AG08396 (cell line): ENCODE measurements around the gene SYT2.
"Not testable (repeated sequence)": the region's sequence is repeated elsewhere in the genome, so short reads cannot be mapped to it uniquely, and the experiment has no call there.

Experiments
- DNase-seq: peaks from one replicate; pipeline ENCODE4 v3.0.0; 2012; ENCODE audit warnings: low spot score, mixed read lengths

SYT2 gene

DNA sequence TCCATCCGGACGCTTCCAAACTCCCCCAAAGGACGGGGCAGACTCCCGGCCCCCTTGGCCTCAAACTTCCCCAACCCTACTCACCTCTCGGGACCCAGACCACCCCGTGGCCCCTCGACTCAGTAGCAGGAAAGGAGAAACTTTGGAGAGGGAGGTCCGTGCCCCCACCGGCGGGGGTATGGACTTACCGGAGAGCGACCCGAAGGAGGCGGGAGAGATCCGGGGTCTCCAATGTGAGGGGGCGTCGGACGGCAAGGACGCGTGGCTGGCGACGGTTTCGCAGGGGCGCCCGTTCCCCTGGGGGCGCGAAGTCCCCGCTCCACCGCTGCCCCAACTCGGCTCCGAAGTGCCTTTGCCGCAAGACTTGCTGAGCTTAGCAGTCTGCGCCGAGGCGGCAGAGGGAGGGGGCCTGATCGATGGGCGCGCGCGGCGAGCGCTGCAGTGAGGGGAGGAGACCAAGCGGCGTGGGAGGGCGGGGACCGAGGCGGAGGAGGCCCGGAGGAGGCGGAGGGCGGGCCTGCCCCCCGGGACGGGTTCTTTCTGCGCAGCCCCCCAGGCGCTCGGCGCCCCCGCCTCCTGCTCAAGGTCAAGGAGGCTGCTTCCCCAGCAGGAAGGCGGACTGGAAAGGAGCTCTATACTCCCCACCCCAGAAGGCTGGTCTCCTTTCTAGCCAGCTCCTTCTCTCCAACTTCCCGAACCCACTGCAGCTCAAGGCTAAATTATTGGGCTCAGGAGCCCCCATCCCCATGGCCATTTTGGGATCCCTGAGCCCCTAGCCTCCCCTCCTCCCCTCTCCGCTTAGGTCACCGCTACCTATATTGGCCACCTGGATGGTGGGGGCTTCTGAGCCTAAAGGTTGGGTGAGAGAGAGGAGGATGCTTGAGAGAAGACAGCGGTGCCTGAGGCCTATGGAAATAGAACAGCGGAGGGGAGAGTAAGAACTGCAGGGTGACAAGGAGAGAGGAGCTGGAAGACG is at the start of gene SYT2:
Gene SYT2, minus strand, starts transcription at position 385 of the 976 bp plus-strand sequence. CDS start 104,682 bp downstream, outside the sequence.
- DNase-seq = peak; percentile 56

- DNase-seq = no peak
Measured at GRCh38 chr1:202756391-202756790, 46.1 kb upstream of the SYT2 start.

- DNase-seq = no peak
Measured at GRCh38 chr1:202754293-202754692, 44.0 kb upstream of the SYT2 start.

GRCh38 chr1:202752774-202753173 is 42.5 kb upstream of the SYT2 start:
- no peak for DNase-seq

DNA sequence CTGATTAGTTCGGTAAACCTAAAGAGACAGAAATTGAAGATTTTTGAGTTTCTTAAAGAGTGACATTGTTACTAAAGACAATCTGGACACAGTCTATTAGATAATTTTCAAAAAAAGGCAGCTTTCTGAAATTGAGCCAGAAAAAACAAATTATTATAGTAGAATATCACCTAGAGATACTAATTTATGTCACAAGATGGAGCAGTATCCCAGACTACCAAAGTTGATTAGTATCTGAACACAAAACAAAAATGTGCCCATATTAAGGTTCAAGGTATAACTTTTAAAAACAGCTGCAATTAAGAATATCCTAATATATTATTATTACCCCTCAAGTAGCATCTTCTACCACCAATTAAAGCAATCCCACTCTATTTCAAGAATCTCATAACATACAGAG is 40.5 kb upstream of the SYT2 start:
- DNase-seq = no peak

DNA sequence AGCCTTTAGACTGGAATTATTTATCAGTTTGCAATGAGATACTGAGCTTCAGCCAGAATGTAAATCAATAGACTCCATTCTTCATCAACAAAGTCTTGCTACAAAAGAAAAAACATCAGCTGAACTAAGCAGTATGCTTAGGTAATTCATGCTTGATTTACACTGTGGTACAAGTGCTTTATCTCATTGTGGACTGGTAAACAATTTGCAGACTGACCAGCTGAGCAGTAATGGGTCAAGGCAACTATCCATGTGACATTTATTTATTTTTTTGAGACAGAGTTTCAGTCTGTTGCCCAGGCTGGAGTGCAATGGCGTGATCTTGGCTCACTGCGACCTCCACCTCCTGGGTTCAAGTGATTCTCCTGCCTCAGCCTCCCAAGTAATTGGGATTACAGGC is 39.8 kb upstream of the SYT2 start:
- no peak for DNase-seq

- DNase-seq = no peak
Measured at GRCh38 chr1:202745323-202745888, 35.2 kb upstream of the SYT2 start.

DNA sequence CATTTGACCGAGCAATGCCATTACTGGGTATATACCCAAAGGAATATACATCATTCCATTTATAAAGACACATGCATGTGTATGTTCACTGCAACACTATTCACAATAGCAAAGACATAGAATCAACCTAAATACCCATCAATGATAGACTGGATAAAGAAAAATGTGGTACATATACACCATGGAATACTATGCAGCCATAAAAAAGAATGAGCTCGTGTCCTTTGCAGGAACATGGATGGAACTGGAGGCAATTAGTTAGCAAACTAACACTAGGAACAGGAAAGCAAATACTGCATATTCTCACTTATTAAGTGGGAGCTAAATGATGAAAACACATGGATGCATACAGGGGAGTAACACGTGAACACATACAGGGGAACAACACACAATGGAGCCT is 34.5 kb upstream of the SYT2 start:
- not testable (repeated sequence) for DNase-seq

DNA sequence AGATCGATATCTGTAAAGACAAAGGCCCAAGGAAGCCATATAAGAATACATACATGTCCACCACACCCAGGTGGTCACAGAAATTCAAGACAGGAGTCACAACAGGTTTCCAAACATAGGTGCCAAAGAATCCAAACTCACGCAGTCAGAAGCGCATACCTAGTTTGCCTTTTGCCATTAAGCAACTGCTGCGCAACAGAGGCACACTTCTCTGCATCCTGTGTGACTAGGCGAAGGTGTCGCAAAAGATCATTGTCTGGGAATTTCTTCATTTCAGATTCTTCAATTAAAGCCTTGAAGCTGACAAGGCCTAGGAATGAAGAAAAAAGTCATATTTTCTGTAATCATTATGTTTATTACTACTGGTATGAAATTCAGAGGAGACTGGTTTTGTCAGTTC is 32.2 kb upstream of the SYT2 start:
- no peak for DNase-seq

DNA sequence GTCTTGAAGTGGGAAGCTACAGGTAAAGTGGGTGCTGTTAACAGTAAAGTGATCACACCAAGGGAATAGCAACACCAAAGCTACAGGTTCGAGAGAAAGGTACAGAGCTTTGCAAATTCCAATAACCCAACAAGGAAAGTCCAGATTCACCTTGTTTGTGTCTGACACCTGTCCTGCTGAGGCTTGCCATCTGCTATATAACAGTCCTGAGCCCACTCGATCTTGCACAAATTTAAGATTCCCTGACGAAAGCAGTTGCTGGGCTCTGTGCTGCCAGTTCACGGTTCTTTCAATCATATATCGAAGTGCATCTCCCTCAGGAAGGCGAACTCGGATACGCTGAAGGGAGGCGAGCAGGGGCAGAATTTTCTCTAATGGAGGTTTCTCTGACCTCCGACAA is 23.0 kb upstream of the SYT2 start:
- DNase-seq = no peak

DNA sequence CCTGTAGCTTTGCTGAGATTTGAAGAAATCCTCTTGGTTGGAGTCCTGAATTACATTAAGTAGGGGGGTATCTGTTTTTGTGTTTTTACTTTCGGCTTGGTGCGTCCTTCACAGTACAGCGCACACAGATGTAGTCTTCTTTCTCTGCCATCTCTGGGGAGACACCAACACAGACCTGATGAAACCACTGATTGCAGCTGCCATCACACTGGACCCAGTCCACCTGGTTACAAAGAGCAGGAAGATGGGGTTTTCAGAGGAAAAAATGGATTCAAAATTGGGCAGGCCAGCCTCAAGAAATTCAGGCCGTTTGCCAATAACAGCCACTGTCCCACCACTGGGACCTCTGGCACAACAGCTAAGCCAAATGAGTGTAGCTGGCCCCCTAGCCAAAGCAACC is 18.7 kb upstream of the SYT2 start:
- no peak for DNase-seq

DNA sequence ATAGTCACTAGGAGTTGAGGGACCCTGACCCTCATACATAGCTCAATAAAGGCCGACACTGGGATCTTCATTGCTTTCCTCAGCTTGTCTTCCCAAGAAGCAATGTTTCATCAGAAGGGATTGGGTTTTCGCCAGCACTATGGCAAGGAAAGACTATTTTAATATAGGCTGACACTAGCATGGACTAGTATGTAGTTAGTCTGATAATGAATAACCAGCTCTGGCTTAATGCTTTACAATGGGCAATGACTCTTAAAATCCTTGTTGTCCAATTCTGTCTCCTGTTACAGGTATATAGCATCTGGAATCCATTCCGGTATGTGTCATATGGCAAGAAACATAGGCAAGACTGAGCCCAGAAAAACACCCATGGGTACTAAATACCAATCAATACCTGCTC is 15.3 kb upstream of the SYT2 start:
- no peak for DNase-seq

DNA sequence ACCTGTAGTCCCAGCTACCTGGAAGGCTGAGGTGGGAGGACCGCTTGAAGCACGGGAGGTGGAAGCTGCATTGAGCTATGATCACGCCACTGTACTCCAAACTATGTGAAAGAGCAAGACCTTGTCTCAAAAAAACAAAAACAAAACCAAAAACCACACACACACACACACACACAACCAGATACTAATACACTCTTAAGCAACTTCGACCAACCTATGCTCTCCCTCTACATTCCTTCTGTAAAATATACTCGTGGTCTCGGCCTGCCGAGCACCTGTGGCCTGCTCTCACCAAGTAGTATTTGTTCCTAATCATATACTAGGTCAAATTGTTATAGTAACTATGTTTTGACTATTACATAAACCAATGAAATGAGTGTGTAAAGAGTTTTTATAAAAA is 13.5 kb upstream of the SYT2 start:
- DNase-seq = no peak

DNA sequence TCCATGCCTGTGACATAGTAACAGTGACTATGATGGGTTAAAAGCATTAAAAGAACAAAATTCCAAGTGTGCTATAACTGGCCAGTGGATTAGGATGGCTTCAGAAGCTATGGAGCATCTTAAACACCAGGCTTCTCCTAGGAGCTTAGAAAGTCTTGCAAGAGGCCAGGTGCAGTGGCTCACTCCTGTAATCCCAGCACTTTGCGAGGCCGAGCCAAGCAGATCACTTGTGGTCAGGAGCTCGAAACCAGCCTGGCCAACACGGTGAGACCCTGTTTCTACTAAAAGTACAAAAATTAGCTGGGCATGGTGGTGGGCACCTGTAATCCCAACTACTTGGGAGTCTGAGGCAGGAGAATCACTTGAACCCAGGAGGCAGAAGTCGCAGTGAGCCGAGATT is 12.8 kb upstream of the SYT2 start:
- not testable (repeated sequence) for DNase-seq

DNA sequence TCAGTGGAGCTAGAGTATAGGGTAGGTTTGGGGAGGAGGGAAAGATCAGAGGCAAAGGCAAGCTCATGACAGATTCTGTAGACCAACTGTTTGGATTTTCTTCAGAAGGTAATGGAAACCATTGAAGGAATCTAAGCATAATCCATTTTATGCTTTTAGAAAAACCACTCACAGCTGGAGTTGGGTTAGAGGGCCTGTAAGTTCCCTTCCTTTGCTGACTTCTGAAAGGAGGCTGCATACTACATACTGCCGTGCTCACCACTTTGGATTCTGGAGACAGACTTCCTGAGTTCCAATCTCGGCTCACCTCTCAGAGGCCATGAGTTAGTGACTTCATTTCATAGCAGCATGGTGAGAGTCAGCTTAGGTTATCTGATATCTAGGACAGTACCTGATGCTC is 6.4 kb upstream of the SYT2 start:
- no peak for DNase-seq

GRCh38 chr1:202714202-202714601 is 3.9 kb upstream of the SYT2 start:
- not testable (repeated sequence) for DNase-seq

- DNase-seq = no peak
Measured at GRCh38 chr1:202713110-202713509, 2.9 kb upstream of the SYT2 start.

DNA sequence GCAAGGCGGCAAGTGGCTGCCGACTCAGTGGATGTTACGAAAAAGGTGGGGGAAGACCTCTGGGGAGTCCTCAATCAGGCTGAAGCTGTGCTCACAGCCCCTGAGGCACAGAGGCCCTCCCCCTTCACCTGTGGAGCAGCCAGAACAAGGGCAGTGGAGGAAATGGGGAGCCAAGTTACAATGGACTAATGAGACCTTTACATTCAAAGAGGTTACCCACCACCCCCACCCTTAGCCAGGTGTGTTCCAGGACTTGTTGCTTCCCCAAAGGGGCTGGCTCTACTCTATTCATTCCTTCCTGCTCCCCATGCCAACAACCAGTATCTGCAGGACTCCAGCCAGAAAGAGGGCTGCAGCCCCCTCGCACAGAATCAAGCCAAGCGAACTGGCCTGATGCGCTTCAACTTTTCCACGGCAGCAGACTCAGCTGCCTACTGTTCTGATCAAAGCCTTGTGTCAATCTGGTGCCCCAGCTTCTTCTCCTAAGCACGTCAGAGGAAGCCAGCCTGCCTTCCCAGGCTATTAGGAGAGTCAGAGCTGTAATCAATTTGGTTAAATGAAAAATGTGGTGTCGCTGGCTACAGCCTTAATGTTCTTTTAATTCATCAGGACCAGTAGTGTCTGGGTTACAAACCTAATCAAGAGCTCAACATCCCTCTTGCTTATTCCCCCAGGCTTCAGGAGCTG is 1.8 kb upstream of the SYT2 start:
- DNase-seq = no peak

- no peak for DNase-seq
Measured at GRCh38 chr1:202709276-202710041, 795 bp downstream of the SYT2 start.

- DNase-seq = no peak
Measured at GRCh38 chr1:202708456-202709275, 1.6 kb downstream of the SYT2 start.

DNA sequence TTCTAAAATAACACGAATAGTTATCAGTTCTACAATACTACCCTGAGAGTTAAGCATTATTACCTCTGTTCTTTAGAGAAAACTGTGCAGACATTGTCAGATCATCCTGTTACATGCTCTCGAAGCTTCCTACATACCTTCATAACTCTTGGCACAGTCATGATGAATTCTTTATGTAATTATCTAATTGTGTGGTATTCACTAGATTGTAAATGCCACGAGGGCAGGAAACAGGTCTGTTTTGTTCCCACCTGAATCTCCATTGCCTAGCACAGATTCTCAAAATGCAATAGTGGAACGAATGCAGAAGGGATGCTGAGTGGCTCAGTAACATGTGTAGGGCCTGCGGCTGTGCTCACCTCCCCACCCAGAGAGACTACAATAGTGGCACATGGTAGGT is 3.4 kb downstream of the SYT2 start:
- no peak for DNase-seq
